ENCODE data around the gene XKR7.

The XKR7 gene

GRCh38 chr20:31922588-31922987 lies 45.4 kb upstream of the XKR7 start:
- TF ChIP-seq TEAD4 (IDR thresholded peaks at IDR 0.05) (no peak), MAX (IDR thresholded peaks at IDR 0.05) (no peak), ZBTB7A (IDR thresholded peaks at IDR 0.05; ENCODE audit: low read depth) (no peak), TCF12 (IDR thresholded peaks at IDR 0.05; ENCODE audit: low read depth) (no peak), FOXM1 (IDR thresholded peaks at IDR 0.05; ENCODE audit: borderline replicate concordance, low read depth) (no peak), TAF1 (IDR thresholded peaks at IDR 0.05; ENCODE audit: low read depth) (no peak), EP300 (IDR thresholded peaks at IDR 0.05; ENCODE audit: borderline replicate concordance) (no peak), REST (IDR thresholded peaks at IDR 0.05; ENCODE audit: low read depth) (no peak), NFIC (IDR thresholded peaks at IDR 0.05) (no peak), YY1 (IDR thresholded peaks at IDR 0.05; ENCODE audit: low read depth) (no peak), EGR1 (IDR thresholded peaks at IDR 0.05) (no peak), RAD21 (IDR thresholded peaks at IDR 0.05; ENCODE audit: low read depth) (no peak), CEBPB (IDR thresholded peaks at IDR 0.05) (no peak), CREB1 (IDR thresholded peaks at IDR 0.05; ENCODE audit: low read depth) (no peak)
- TF ChIP-seq, protein P1, sequence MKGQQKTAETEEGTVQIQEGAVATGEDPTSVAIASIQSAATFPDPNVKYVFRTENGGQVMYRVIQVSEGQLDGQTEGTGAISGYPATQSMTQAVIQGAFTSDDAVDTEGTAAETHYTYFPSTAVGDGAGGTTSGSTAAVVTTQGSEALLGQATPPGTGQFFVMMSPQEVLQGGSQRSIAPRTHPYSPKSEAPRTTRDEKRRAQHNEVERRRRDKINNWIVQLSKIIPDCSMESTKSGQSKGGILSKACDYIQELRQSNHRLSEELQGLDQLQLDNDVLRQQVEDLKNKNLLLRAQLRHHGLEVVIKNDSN (IDR thresholded peaks at IDR 0.05): no peak

DNA sequence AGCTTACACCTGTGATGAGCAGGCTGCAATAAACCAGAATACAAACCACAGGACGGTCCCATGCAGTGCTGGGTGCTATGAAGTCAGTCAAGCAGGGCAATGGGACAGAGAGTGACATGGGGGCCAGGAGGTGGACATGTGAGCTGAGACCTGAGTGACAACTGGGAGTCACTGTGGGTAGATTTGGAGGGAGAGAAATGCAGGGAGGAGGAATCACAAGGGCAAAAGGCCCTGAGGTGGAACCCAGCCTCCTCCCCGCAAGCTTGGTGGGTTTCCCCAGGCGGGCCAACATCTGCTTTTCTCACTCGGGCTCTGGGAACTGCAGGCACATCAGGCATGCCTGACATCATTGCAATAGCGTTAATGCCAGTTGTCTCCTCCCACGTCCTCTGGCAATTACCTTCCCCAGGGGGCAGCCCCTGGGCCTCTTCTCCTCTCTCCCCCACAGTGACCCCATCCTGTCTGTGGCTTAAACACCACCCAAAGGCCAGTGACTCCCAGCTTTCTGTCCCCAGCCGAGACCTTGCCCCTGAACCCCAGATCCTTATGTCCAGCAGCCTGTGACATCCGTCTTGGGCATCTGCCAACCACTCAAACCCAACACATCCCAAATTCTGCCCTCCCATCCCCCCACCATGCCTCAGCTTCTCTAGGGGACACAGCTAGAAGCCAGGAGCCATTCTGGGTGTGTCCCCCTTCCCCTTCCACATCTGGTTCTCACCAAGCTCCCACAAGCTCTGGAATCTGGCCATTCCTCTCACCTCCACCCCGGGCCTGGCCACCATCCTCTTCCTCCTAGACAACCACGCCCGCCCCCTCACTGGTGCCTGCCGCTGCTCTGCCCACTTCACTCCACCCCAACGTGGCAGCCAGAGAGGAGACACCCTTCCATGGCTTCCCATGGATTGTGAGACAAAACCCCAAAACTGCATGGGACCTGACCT lies 44.3 kb upstream of the XKR7 start:
- TF ChIP-seq RAD21 (IDR thresholded peaks at IDR 0.05; ENCODE audit: low read depth): no peak
- TF ChIP-seq, protein P1 (IDR thresholded peaks at IDR 0.05): no peak
- no peak for TF ChIP-seq CREB1 (IDR thresholded peaks at IDR 0.05; ENCODE audit: low read depth)
- TF ChIP-seq TCF12 (IDR thresholded peaks at IDR 0.05; ENCODE audit: low read depth): no peak
- TF ChIP-seq CEBPB (IDR thresholded peaks at IDR 0.05): no peak
- TF ChIP-seq YY1 (IDR thresholded peaks at IDR 0.05; ENCODE audit: low read depth): no peak
- TF ChIP-seq ZBTB7A (IDR thresholded peaks at IDR 0.05; ENCODE audit: low read depth): no peak
- TF ChIP-seq EGR1 (IDR thresholded peaks at IDR 0.05): no peak
- no peak for TF ChIP-seq REST (IDR thresholded peaks at IDR 0.05; ENCODE audit: low read depth)
- TF ChIP-seq TEAD4 (IDR thresholded peaks at IDR 0.05): no peak
- TF ChIP-seq TAF1 (IDR thresholded peaks at IDR 0.05; ENCODE audit: low read depth): no peak
- no peak for TF ChIP-seq FOXM1 (IDR thresholded peaks at IDR 0.05; ENCODE audit: borderline replicate concordance, low read depth)
- TF ChIP-seq MAX (IDR thresholded peaks at IDR 0.05): no peak
- TF ChIP-seq NFIC (IDR thresholded peaks at IDR 0.05): no peak
- no peak for TF ChIP-seq EP300 (IDR thresholded peaks at IDR 0.05; ENCODE audit: borderline replicate concordance)

DNA sequence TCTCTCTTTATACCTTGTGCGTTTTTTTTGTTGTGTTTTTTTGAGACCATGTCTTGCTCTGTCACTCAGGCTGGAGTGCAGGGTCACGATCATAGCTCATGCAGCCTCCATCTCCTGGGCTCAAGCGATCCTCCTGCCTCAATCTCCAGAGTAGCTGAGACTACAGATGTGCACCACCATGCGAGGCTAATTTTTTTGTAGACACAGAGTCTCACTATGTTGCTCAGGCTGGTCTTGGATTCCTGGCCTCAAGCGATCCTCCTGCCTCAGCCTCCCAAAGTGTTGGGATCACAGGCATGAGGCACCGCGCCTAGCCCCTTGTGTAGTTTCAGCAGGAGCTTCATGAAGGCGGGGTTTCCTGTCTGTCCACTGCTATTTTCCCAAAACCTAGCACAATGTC lies 43.4 kb upstream of the XKR7 start:
- TF ChIP-seq FOXM1 (IDR thresholded peaks at IDR 0.05; ENCODE audit: borderline replicate concordance, low read depth) (no peak), YY1 (IDR thresholded peaks at IDR 0.05; ENCODE audit: low read depth) (no peak)

- no peak for TF ChIP-seq NFIC (IDR thresholded peaks at IDR 0.05)
- no peak for TF ChIP-seq TEAD4 (IDR thresholded peaks at IDR 0.05)
- TF ChIP-seq EP300 (IDR thresholded peaks at IDR 0.05; ENCODE audit: borderline replicate concordance): no peak
- no peak for TF ChIP-seq EGR1 (IDR thresholded peaks at IDR 0.05)
Measured at GRCh38 chr20:31925631-31926030, 42.3 kb upstream of the XKR7 start.

GRCh38 chr20:31926493-31926892 lies 41.5 kb upstream of the XKR7 start:
- TF ChIP-seq EP300 (IDR thresholded peaks at IDR 0.05; ENCODE audit: borderline replicate concordance) (no peak), EGR1 (IDR thresholded peaks at IDR 0.05) (no peak), FOXM1 (IDR thresholded peaks at IDR 0.05; ENCODE audit: borderline replicate concordance, low read depth) (no peak)

- no peak for TF ChIP-seq REST (IDR thresholded peaks at IDR 0.05; ENCODE audit: low read depth)
- TF ChIP-seq FOXM1 (IDR thresholded peaks at IDR 0.05; ENCODE audit: borderline replicate concordance, low read depth): no peak
- TF ChIP-seq, protein P1 (IDR thresholded peaks at IDR 0.05): no peak
- TF ChIP-seq TCF12 (IDR thresholded peaks at IDR 0.05; ENCODE audit: low read depth): no peak
- no peak for TF ChIP-seq MAX (IDR thresholded peaks at IDR 0.05)
- no peak for TF ChIP-seq TAF1 (IDR thresholded peaks at IDR 0.05; ENCODE audit: low read depth)
- TF ChIP-seq EP300 (IDR thresholded peaks at IDR 0.05; ENCODE audit: borderline replicate concordance): no peak
- no peak for TF ChIP-seq CEBPB (IDR thresholded peaks at IDR 0.05)
- no peak for TF ChIP-seq CREB1 (IDR thresholded peaks at IDR 0.05; ENCODE audit: low read depth)
- no peak for TF ChIP-seq EGR1 (IDR thresholded peaks at IDR 0.05)
- TF ChIP-seq ZBTB7A (IDR thresholded peaks at IDR 0.05; ENCODE audit: low read depth): no peak
- TF ChIP-seq TEAD4 (IDR thresholded peaks at IDR 0.05): no peak
- TF ChIP-seq NFIC (IDR thresholded peaks at IDR 0.05): no peak
- TF ChIP-seq RAD21 (IDR thresholded peaks at IDR 0.05; ENCODE audit: low read depth): no peak
- no peak for TF ChIP-seq YY1 (IDR thresholded peaks at IDR 0.05; ENCODE audit: low read depth)
Measured at GRCh38 chr20:31927627-31928159, 40.3 kb upstream of the XKR7 start.
